GM23248 (cell line): Measurements from ENCODE around the gene SMAD5.

Experiments
- EZH2 ChIP-seq: fragments of 200-600 bp; sonication (generic); IDR thresholded peaks from 2 replicates; pipeline ENCODE4 v1.6.1; 2018; ENCODE audit warnings: antibody characterized with exemption, mild to moderate bottlenecking; ENCODE audit not compliant: insufficient read depth, poor library complexity, severe bottlenecking
- EZH2phosphoT487 ChIP-seq: fragments of 200-600 bp; sonication (generic); IDR thresholded peaks from 2 replicates; pipeline ENCODE4 v1.6.1; 2018; ENCODE audit warnings: antibody characterized with exemption, moderate library complexity, mild to moderate bottlenecking, low read depth; ENCODE audit not compliant: insufficient read depth

DNA sequence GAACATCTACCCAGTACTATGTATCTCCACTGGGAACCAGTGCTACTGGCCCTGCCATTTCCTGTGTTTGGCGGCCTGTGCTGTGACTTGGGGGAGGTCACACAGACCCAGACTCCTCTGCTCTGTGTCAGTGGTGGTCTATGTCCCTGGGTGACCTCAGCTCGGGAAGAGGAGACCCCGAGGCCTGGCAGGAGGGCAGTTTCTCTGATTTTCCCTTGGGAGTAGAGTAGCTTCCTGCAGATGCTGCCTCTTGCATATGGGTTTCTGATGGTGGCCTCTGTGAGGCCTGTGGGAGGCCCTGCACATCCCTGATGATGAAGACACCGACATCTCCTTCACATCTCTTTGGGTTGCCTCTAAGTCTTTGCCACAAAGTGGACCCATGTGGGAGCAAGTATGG is 73.3 kb downstream of the SMAD5 start:
- TF ChIP-seq EZH2: no peak
- no peak for TF ChIP-seq EZH2phosphoT487
